H9 (cell line): ENCODE data around the gene IL32. TPM values are rescaled to one million over a fixed set of nuclear protein-coding genes. Genes with fewer than 3 reads are reported as not detected.

Source experiments
- DNase-seq: peaks from one replicate; pipeline ENCODE4 v3.0.0-alpha.2; 2017
- H2AFZ ChIP-seq: one replicate; pipeline ENCODE4 v1.6.1; 2013; ENCODE audit warnings: mild to moderate bottlenecking, low read length, control low read depth, moderate library complexity
- H2AK5ac ChIP-seq: 2 replicates; pipeline ENCODE4 v1.6.1; 2013; ENCODE audit warnings: low read length, control low read depth, mixed read lengths; ENCODE audit not compliant: insufficient read length
- H2BK120ac ChIP-seq: one replicate; pipeline ENCODE4 v1.6.1; 2013; ENCODE audit warnings: low read depth, mild to moderate bottlenecking, low read length, control low read depth, inconsistent platforms; ENCODE audit not compliant: poor library complexity, severe bottlenecking
- H2BK12ac ChIP-seq: 2 replicates; pipeline ENCODE4 v1.6.1; 2013; ENCODE audit warnings: low read length, control low read depth, mixed read lengths, low read depth; ENCODE audit not compliant: insufficient read length
- H2BK15ac ChIP-seq: 2 replicates; pipeline ENCODE4 v1.6.1; 2013; ENCODE audit warnings: low read depth, low read length, control low read depth
- H2BK20ac ChIP-seq: one replicate; pipeline ENCODE4 v1.6.1; 2013; ENCODE audit warnings: low read depth, mild to moderate bottlenecking, low read length, control low read depth, inconsistent platforms; ENCODE audit not compliant: poor library complexity, severe bottlenecking
- H2BK5ac ChIP-seq: 2 replicates; pipeline ENCODE4 v1.6.1; 2013; ENCODE audit warnings: low read length, control low read depth, mixed read lengths; ENCODE audit not compliant: insufficient read length
- H3K14ac ChIP-seq: 2 replicates; pipeline ENCODE4 v1.6.1; 2013; ENCODE audit warnings: low read length, control low read depth; ENCODE audit not compliant: insufficient read depth
- H3K18ac ChIP-seq: 2 replicates; pipeline ENCODE4 v1.6.1; 2013; ENCODE audit warnings: low read depth, mild to moderate bottlenecking, mixed read lengths, low read length, control low read depth; ENCODE audit not compliant: insufficient read length
- H3K23ac ChIP-seq: 2 replicates; pipeline ENCODE4 v1.6.1; 2013; ENCODE audit warnings: low read length, control low read depth, mixed read lengths, low read depth; ENCODE audit not compliant: insufficient read length
- H3K23me2 ChIP-seq: 2 replicates; pipeline ENCODE4 v1.6.1; 2013; ENCODE audit warnings: low read depth, mild to moderate bottlenecking, mixed read lengths, low read length, control low read depth; ENCODE audit not compliant: insufficient read length, poor library complexity, severe bottlenecking
- H3K27ac ChIP-seq: 2 replicates; pipeline ENCODE4 v1.5.1; 2013; ENCODE audit warnings: low read length, control low read depth, mixed read lengths, low read depth; ENCODE audit not compliant: insufficient read length
- H3K27me3 ChIP-seq: 2 replicates; pipeline ENCODE4 v1.6.1; 2013; ENCODE audit warnings: low read length, control low read depth, inconsistent platforms; ENCODE audit not compliant: insufficient read depth
- H3K4ac ChIP-seq: 2 replicates; pipeline ENCODE4 v1.6.1; 2013; ENCODE audit warnings: low read depth, mild to moderate bottlenecking, control low read depth, inconsistent platforms, low read length, moderate library complexity
- H3K4me1 ChIP-seq: 2 replicates; pipeline ENCODE4 v1.6.1; 2013; ENCODE audit warnings: low read length, control low read depth, inconsistent platforms; ENCODE audit not compliant: insufficient read depth
- H3K4me2 ChIP-seq: 2 replicates; pipeline ENCODE4 v1.6.1; 2013; ENCODE audit warnings: low read length, control low read depth, mixed read lengths; ENCODE audit not compliant: insufficient read length, insufficient read depth
- H3K56ac ChIP-seq: 2 replicates; pipeline ENCODE4 v1.6.1; 2013; ENCODE audit warnings: low read depth, mild to moderate bottlenecking, mixed read lengths, low read length, control low read depth; ENCODE audit not compliant: insufficient read length
- H3K79me1 ChIP-seq: 2 replicates; pipeline ENCODE4 v1.6.1; 2013; ENCODE audit warnings: low read depth, mild to moderate bottlenecking, moderate library complexity, low read length, control low read depth, inconsistent platforms; ENCODE audit not compliant: insufficient read depth, poor library complexity, severe bottlenecking
- H3K79me2 ChIP-seq: 2 replicates; pipeline ENCODE4 v1.6.1; 2013; ENCODE audit warnings: low read length, control low read depth, inconsistent platforms; ENCODE audit not compliant: insufficient read depth
- H3K9ac ChIP-seq: 2 replicates; pipeline ENCODE4 v1.6.1; 2013; ENCODE audit warnings: low read length, control low read depth, mixed read lengths; ENCODE audit not compliant: insufficient read length; ENCODE audit errors: extremely low read depth
- H3K9me3 ChIP-seq: one replicate; pipeline ENCODE4 v1.6.1; 2013; ENCODE audit warnings: low read depth, low read length, inconsistent platforms; ENCODE audit not compliant: control insufficient read depth
- H3T11ph ChIP-seq: one replicate; pipeline ENCODE4 v1.6.1; 2013; ENCODE audit warnings: mild to moderate bottlenecking, low read length, control low read depth, inconsistent platforms
- H4K20me1 ChIP-seq: one replicate; pipeline ENCODE4 v1.6.1; 2013; ENCODE audit not compliant: control insufficient read depth, insufficient read length, insufficient read depth
- H4K5ac ChIP-seq: 2 replicates; pipeline ENCODE4 v1.6.1; 2013; ENCODE audit warnings: low read depth, mild to moderate bottlenecking, mixed read lengths, low read length, control low read depth; ENCODE audit not compliant: insufficient read length
- H4K8ac ChIP-seq: replicated peaks from 2 replicates; pipeline ENCODE4 v1.6.1; 2013; ENCODE audit warnings: low read length, control low read depth, mixed read lengths, low read depth; ENCODE audit not compliant: insufficient read length
- H4K91ac ChIP-seq: 2 replicates; pipeline ENCODE4 v1.6.1; 2013; ENCODE audit warnings: low read depth, mild to moderate bottlenecking, moderate library complexity, mixed read lengths, low read length, control low read depth; ENCODE audit not compliant: insufficient read length
- H3K27ac Mint-ChIP-seq, 3 experiments: 2 replicates in 2 of 3; 3 replicates in 1 of 3; pipeline ENCODE4 v1.8.0; 2020 to 2021; ENCODE audit warnings: mixed read lengths in 3 of 3, mild to moderate bottlenecking in 1 of 3, moderate library complexity in 1 of 3
- H3K27me3 Mint-ChIP-seq: 2 replicates; pipeline ENCODE4 v1.8.0; 2021; ENCODE audit warnings: low read depth, mild to moderate bottlenecking, moderate library complexity, mixed read lengths
- H3K36me3 Mint-ChIP-seq, 3 experiments: 2 replicates in 2 of 3; 3 replicates in 1 of 3; pipeline ENCODE4 v1.8.0; 2020 to 2021; ENCODE audit warnings: low read depth in 3 of 3, mixed read lengths in 3 of 3; ENCODE audit not compliant: insufficient read depth in 1 of 3
- H3K4me1 Mint-ChIP-seq, 2 experiments: 2 replicates each; pipeline ENCODE4 v1.8.0; 2020; ENCODE audit warnings: mixed read lengths in 2 of 2
- H3K4me3 Mint-ChIP-seq, 2 experiments: 2 replicates in 1 of 2; 3 replicates in 1 of 2; pipeline ENCODE4 v1.8.0; 2020 to 2021; ENCODE audit warnings: mild to moderate bottlenecking in 2 of 2, mixed read lengths in 2 of 2, moderate library complexity in 1 of 2
- H3K9me3 Mint-ChIP-seq, 2 experiments: 2 replicates in 1 of 2; 3 replicates in 1 of 2; pipeline ENCODE4 v1.8.0; 2020; ENCODE audit warnings: mild to moderate bottlenecking in 2 of 2, mixed read lengths in 2 of 2, moderate library complexity in 1 of 2
- CTCF ChIP-seq: fragments of 200-600 bp; sonication (generic); conservative IDR thresholded peaks from 3 replicates; pipeline ENCODE4 v1.8.0; 2021; ENCODE audit warnings: antibody characterized with exemption, mild to moderate bottlenecking
- WGBS: extraction: QIAGEN DNeasy Blood & Tissue Kit; methylation state at CpG from one replicate; pipeline ENCODE4 v1.1.7; 2013; ENCODE audit warnings: missing lambda C conversion rate, low lambda C conversion rate, mixed read lengths; ENCODE audit not compliant: insufficient read length; ENCODE audit errors: extremely low coverage; 5-methylcytosine and 5-hydroxymethylcytosine counted together
- total RNA-seq: library from RNA; stranded (reverse); gene quantifications from 2 replicates; pipeline ENCODE4 v1.2.1, GENCODE V29; 2021

The IL32 gene
- total RNA-seq, 1 experiment from 2014 or later = 2.0 TPM

GRCh38 chr16:3025032-3026002 is 40.1 kb upstream of the IL32 start:
- peak overlapping the region; percentile 10 to 55; a peak in 2 of 5 replicates for H3K4me3 Mint-ChIP-seq
- H2BK120ac ChIP-seq = no peak overlapping the region
- no peaks in the 10 kb centered on the region for H3K79me1 ChIP-seq
- peaks cover 16 to 51% (median 42%) of the 10 kb centered on the region in 3 experiments for H3K36me3 Mint-ChIP-seq
- H3K27me3 ChIP-seq = no peaks in the 10 kb centered on the region
- H3K4me1 Mint-ChIP-seq = peaks cover 21 to 46% of the 10 kb centered on the region in 2 experiments
- no peak overlapping the region for H3K18ac ChIP-seq
- H4K20me1 ChIP-seq = no peaks in the 10 kb centered on the region
- no peak overlapping the region for H4K8ac ChIP-seq
- no peak overlapping the region for H3K27ac ChIP-seq
- H4K5ac ChIP-seq = no peak overlapping the region
- no peak overlapping the region for H3K56ac ChIP-seq
- no peak overlapping the region for H3T11ph ChIP-seq
- H2AFZ ChIP-seq = no peak overlapping the region
- H3K23ac ChIP-seq = no peak overlapping the region
- no peak overlapping the region for H3K27ac Mint-ChIP-seq
- H2AK5ac ChIP-seq = no peak overlapping the region
- H3K79me2 ChIP-seq = no peaks in the 10 kb centered on the region
- WGBS = no CpG with 5 or more reads among the region's 18 CpGs
- no peak for TF ChIP-seq CTCF
- H3K9me3 Mint-ChIP-seq = no peaks in the 10 kb centered on the region
- H4K91ac ChIP-seq = no peak overlapping the region
- no peak overlapping the region for H3K9ac ChIP-seq
- no peak overlapping the region for H3K4me2 ChIP-seq
- H2BK20ac ChIP-seq = no peak overlapping the region
- H3K9me3 ChIP-seq = no peaks in the 10 kb centered on the region
- H2BK15ac ChIP-seq = no peak overlapping the region
- no peak overlapping the region for H3K14ac ChIP-seq
- no peak overlapping the region for H2BK5ac ChIP-seq
- peaks cover 4% of the 10 kb centered on the region for H3K27me3 Mint-ChIP-seq
- H2BK12ac ChIP-seq = no peak overlapping the region
- DNase-seq = peak; percentile 23
- no peak overlapping the region for H3K4ac ChIP-seq
- peaks cover 26% of the 10 kb centered on the region for H3K23me2 ChIP-seq
- H3K4me1 ChIP-seq = peaks cover 2% of the 10 kb centered on the region; the same call in 1 of the 2 replicates
